K562 (cell line): ENCODE data around the gene CFAP92. TPM values are rescaled to one million over a fixed set of nuclear protein-coding genes. Genes with fewer than 3 reads are reported as not detected.
A peak's percentile ranks its signal among the peaks of the same experiment; 100 is the strongest.

ENCODE experiments used
- BRD9 ChIP-seq: fragments of 450-650 bp; IDR thresholded peaks from 2 replicates; pipeline ENCODE4 v1.6.1; 2018; ENCODE audit warnings: low read depth; ENCODE audit not compliant: partially characterized antibody
- CHCHD3 ChIP-seq: fragments of 250-450 bp; sonication (Bioruptor Pico); IDR thresholded peaks from 2 replicates; pipeline ENCODE4 v2.1.2; 2022; ENCODE audit warnings: mild to moderate bottlenecking
- DACH1 ChIP-seq: fragments of 450-650 bp; IDR thresholded peaks from 2 replicates; pipeline ENCODE4 v1.6.1; 2018; ENCODE audit not compliant: partially characterized antibody
- GATA2 ChIP-seq: sonication (generic); formaldehyde crosslinking; IDR thresholded peaks from 2 replicates; pipeline ENCODE4 v1.4.0; 2020; ENCODE audit warnings: mild to moderate bottlenecking, missing genetic modification reagents
- HCFC1 ChIP-seq: IDR thresholded peaks from 2 replicates; pipeline ENCODE4 v1.6.1; 2012; ENCODE audit warnings: low read depth, low read length, improper control_type of control experiment
- KHSRP ChIP-seq: fragments of 450-650 bp; IDR thresholded peaks from 2 replicates; pipeline ENCODE4 v1.6.1; 2017
- KLF16 ChIP-seq: IDR thresholded peaks from 2 replicates; pipeline ENCODE4 v1.6.1; 2016; ENCODE audit warnings: antibody characterized with exemption
- MCM2 ChIP-seq: fragments of 450-650 bp; IDR thresholded peaks from 2 replicates; pipeline ENCODE4 v1.6.1; 2017; ENCODE audit warnings: low read depth, mild to moderate bottlenecking
- NFIC ChIP-seq: fragments of 450-650 bp; IDR thresholded peaks from 2 replicates; pipeline ENCODE4 v1.6.1; 2017; ENCODE audit warnings: mild to moderate bottlenecking, inconsistent platforms
- PML ChIP-seq: IDR thresholded peaks from 2 replicates; pipeline ENCODE4 v1.6.1; 2012; ENCODE audit warnings: low read length, inconsistent platforms
- SLC30A9 ChIP-seq: fragments of 250-450 bp; sonication (Bioruptor Pico); IDR thresholded peaks from 2 replicates; pipeline ENCODE4 v1.8.0; 2022; ENCODE audit warnings: mild to moderate bottlenecking, moderate library complexity
- SMARCE1 ChIP-seq: fragments of 450-650 bp; IDR thresholded peaks from 2 replicates; pipeline ENCODE4 v1.7.1; 2016; ENCODE audit warnings: mild to moderate bottlenecking
- TBL1XR1 ChIP-seq, 2 experiments: IDR thresholded peaks; 2 replicates each; pipeline ENCODE4 v1.6.1; 2012; ENCODE audit warnings: improper control_type of control experiment in 2 of 2, low read length in 2 of 2, mild to moderate bottlenecking in 1 of 2
- TGIF2 ChIP-seq: sonication (generic); formaldehyde crosslinking; IDR thresholded peaks from 2 replicates; pipeline ENCODE4 v1.8.1; 2022; ENCODE audit warnings: mild to moderate bottlenecking, missing genetic modification reagents, moderate library complexity
- ZNF589 ChIP-seq: fragments of 200-800 bp; sonication (Bioruptor generic); IDR thresholded peaks from 2 replicates; pipeline ENCODE4 v1.6.1; 2016; ENCODE audit warnings: low read depth, missing genetic modification characterization, missing compliant biosample characterization
- ZNF785 ChIP-seq: fragments of 250-450 bp; sonication (Bioruptor Pico); IDR thresholded peaks from 2 replicates; pipeline ENCODE4 v1.4.0; 2020; ENCODE audit warnings: mild to moderate bottlenecking
- polyA plus RNA-seq, 8 experiments: library from polyadenylated mRNA; depleted of rRNA in 4 of 8; stranded (reverse) in 5 of 8; unstranded in 3 of 8; fragments of >200 nt; fragmentation: Nextera tagmentation in 2 of 8; fragmentation: Illumina TruSeq in 1 of 8; extraction: Ambion mirVana in 2 of 8; extraction: Trizol in 1 of 8; gene quantifications; 2 replicates each; pipeline versions ENCODE4 v1.2.1 to v1.2.3, GENCODE V29; 2011 to 2014; ENCODE audit warnings: inconsistent platforms in 1 of 8, missing spikeins in 1 of 8
- total RNA-seq, 7 experiments: library from RNA; depleted of rRNA in 6 of 7; stranded (reverse); fragments of >200 nt in 6 of 7; fragmentation: Illumina TruSeq in 2 of 7; extraction: Trizol in 2 of 7; gene quantifications; 2 replicates each; pipeline versions ENCODE4 v1.2.1 to v1.2.3, GENCODE V29; 2011 to 2021; ENCODE audit warnings: low replicate concordance in 1 of 7
- TF ChIP-seq, protein P1 (sequence below): fragments of 450-650 bp; formaldehyde crosslinking; IDR thresholded peaks from 2 replicates; pipeline ENCODE4 v1.4.0; 2022; ENCODE audit warnings: missing genetic modification characterization
- TF ChIP-seq, protein P2 (sequence below): fragments of 450-650 bp; IDR thresholded peaks from 2 replicates; pipeline ENCODE4 v1.7.0; 2016; ENCODE audit warnings: borderline replicate concordance
- TF ChIP-seq, protein P3 (sequence below): fragments of 450-650 bp; IDR thresholded peaks from 2 replicates; pipeline ENCODE4 v1.6.1; 2016; ENCODE audit warnings: borderline replicate concordance
- TF ChIP-seq, protein P4 (sequence below), 2 experiments: fragments of 450-650 bp in 1 of 2; sonication (generic) in 1 of 2; formaldehyde crosslinking; conservative IDR thresholded peaks; 2 replicates each; pipeline versions ENCODE4 v1.4.0 to v1.8.1; 2020 to 2022; ENCODE audit warnings: mild to moderate bottlenecking in 1 of 2, missing genetic modification reagents in 1 of 2
- TF ChIP-seq, protein P5 (sequence below): fragments of 450-650 bp; conservative IDR thresholded peaks from 2 replicates; pipeline ENCODE4 v1.6.1; 2016; ENCODE audit warnings: missing genetic modification characterization, low read depth, mild to moderate bottlenecking, control low read depth, missing compliant biosample characterization
- TF ChIP-seq, protein P6 (sequence below): fragments of 450-650 bp; IDR thresholded peaks from 2 replicates; pipeline ENCODE4 v1.6.1; 2016; ENCODE audit warnings: missing biosample characterization, missing genetic modification characterization

CFAP92 gene
- total and polyA plus RNA-seq, 9 of the 15 experiments (the other 6 are each of a cell fraction or from before 2014, with no cell fraction given), result 0.06 to 0.62 (median 0.36) TPM

DNA sequence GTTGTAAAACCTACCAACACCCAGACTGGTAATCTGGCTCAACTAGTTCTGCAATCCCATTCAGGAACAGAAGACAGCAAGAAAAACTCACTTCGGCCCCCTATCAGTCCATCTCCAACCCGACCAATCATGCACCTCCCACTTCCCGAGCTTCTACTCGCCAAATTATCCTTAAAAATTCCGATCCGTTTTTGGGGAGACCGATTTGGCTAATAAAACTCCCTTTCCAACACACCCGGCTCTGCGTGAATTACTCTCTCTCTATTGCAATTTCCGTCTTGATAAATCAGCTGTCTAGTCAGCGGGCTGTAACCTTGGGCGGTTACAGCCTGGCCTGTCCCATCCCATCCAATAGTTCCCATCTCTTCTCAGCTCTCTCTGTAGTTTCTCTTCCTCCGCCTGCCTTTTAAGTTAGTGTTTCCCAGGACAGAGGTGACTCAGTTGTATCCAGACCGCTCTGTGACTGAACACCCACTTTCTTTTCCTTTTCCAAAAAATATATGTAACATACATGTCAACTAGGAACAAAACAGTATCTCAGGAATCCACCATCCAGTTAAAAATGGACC is 115.2 kb downstream of the CFAP92 start (continued):
- TF ChIP-seq, protein P1, sequence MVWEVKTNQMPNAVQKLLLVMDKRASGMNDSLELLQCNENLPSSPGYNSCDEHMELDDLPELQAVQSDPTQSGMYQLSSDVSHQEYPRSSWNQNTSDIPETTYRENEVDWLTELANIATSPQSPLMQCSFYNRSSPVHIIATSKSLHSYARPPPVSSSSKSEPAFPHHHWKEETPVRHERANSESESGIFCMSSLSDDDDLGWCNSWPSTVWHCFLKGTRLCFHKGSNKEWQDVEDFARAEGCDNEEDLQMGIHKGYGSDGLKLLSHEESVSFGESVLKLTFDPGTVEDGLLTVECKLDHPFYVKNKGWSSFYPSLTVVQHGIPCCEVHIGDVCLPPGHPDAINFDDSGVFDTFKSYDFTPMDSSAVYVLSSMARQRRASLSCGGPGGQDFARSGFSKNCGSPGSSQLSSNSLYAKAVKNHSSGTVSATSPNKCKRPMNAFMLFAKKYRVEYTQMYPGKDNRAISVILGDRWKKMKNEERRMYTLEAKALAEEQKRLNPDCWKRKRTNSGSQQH, result no peak
- TF ChIP-seq HCFC1 (no peak), TGIF2 (CRISPR knock-in tag) (no peak), SLC30A9 (CRISPR knock-in tag) (no peak), ZNF785 (no peak), SMARCE1 (peak; percentile 20; the same call in 1 of the 2 replicates), PML (peak; percentile 16; the same call in 1 of the 2 replicates), GATA2 (peak; percentile 64), CHCHD3 (CRISPR knock-in tag) (no peak), BRD9 (peak; percentile 37), TBL1XR1 (IDR thresholded peaks at IDR 0.05; ENCODE audit: low read length in 2 of 2) (no peak), MCM2 (no peak), KLF16 (no peak), KHSRP (no peak), ZNF589 (no peak), NFIC (no peak), DACH1 (peak; percentile 67)
- TF ChIP-seq, protein P2, sequence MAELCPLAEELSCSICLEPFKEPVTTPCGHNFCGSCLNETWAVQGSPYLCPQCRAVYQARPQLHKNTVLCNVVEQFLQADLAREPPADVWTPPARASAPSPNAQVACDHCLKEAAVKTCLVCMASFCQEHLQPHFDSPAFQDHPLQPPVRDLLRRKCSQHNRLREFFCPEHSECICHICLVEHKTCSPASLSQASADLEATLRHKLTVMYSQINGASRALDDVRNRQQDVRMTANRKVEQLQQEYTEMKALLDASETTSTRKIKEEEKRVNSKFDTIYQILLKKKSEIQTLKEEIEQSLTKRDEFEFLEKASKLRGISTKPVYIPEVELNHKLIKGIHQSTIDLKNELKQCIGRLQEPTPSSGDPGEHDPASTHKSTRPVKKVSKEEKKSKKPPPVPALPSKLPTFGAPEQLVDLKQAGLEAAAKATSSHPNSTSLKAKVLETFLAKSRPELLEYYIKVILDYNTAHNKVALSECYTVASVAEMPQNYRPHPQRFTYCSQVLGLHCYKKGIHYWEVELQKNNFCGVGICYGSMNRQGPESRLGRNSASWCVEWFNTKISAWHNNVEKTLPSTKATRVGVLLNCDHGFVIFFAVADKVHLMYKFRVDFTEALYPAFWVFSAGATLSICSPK, result no peak
- TF ChIP-seq, protein P3, sequence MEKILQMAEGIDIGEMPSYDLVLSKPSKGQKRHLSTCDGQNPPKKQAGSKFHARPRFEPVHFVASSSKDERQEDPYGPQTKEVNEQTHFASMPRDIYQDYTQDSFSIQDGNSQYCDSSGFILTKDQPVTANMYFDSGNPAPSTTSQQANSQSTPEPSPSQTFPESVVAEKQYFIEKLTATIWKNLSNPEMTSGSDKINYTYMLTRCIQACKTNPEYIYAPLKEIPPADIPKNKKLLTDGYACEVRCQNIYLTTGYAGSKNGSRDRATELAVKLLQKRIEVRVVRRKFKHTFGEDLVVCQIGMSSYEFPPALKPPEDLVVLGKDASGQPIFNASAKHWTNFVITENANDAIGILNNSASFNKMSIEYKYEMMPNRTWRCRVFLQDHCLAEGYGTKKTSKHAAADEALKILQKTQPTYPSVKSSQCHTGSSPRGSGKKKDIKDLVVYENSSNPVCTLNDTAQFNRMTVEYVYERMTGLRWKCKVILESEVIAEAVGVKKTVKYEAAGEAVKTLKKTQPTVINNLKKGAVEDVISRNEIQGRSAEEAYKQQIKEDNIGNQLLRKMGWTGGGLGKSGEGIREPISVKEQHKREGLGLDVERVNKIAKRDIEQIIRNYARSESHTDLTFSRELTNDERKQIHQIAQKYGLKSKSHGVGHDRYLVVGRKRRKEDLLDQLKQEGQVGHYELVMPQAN, result no peak
- TF ChIP-seq, protein P4, sequence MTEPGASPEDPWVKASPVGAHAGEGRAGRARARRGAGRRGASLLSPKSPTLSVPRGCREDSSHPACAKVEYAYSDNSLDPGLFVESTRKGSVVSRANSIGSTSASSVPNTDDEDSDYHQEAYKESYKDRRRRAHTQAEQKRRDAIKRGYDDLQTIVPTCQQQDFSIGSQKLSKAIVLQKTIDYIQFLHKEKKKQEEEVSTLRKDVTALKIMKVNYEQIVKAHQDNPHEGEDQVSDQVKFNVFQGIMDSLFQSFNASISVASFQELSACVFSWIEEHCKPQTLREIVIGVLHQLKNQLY (CRISPR knock-in tag; conservative IDR thresholded peaks at IDR 0.05), result no peak
- TF ChIP-seq, protein P5, sequence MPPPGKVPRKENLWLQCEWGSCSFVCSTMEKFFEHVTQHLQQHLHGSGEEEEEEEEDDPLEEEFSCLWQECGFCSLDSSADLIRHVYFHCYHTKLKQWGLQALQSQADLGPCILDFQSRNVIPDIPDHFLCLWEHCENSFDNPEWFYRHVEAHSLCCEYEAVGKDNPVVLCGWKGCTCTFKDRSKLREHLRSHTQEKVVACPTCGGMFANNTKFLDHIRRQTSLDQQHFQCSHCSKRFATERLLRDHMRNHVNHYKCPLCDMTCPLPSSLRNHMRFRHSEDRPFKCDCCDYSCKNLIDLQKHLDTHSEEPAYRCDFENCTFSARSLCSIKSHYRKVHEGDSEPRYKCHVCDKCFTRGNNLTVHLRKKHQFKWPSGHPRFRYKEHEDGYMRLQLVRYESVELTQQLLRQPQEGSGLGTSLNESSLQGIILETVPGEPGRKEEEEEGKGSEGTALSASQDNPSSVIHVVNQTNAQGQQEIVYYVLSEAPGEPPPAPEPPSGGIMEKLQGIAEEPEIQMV (tag), result no peak
- TF ChIP-seq, protein P6, sequence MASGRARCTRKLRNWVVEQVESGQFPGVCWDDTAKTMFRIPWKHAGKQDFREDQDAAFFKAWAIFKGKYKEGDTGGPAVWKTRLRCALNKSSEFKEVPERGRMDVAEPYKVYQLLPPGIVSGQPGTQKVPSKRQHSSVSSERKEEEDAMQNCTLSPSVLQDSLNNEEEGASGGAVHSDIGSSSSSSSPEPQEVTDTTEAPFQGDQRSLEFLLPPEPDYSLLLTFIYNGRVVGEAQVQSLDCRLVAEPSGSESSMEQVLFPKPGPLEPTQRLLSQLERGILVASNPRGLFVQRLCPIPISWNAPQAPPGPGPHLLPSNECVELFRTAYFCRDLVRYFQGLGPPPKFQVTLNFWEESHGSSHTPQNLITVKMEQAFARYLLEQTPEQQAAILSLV, result no peak
